Epidermal melanocyte (primary cell): ENCODE data around the gene BRSK2.
"Not testable (repeated sequence)": the region's sequence is repeated elsewhere in the genome, so short reads cannot be mapped to it uniquely, and the experiment has no call there.

Experiments used
- DNase-seq: peaks from one replicate; pipeline ENCODE4 v3.0.0; 2011; ENCODE audit warnings: low spot score; ENCODE audit not compliant: insufficient read length

BRSK2 gene

GRCh38 chr11:1409108-1409851, 19.5 kb downstream of the BRSK2 start:
- DNase-seq, result no peak

- not testable (repeated sequence) for DNase-seq
These were observed 20.1 kb downstream of the BRSK2 start for GRCh38 chr11:1409852-1410125.

- DNase-seq, result no peak
These were observed 20.9 kb downstream of the BRSK2 start for GRCh38 chr11:1410366-1411291.

- no peak for DNase-seq
These were observed 21.6 kb downstream of the BRSK2 start for GRCh38 chr11:1411301-1411700.

GRCh38 chr11:1411739-1412138, 22.0 kb downstream of the BRSK2 start:
- not testable (repeated sequence) for DNase-seq

- no peak for DNase-seq
These were observed 22.8 kb downstream of the BRSK2 start for GRCh38 chr11:1412377-1413095.

GRCh38 chr11:1414650-1415049, 24.9 kb downstream of the BRSK2 start:
- DNase-seq, result no peak

- DNase-seq, result no peak
These were observed 25.9 kb downstream of the BRSK2 start for GRCh38 chr11:1415631-1416030.

GRCh38 chr11:1418192-1418795, 28.6 kb downstream of the BRSK2 start:
- not testable (repeated sequence) for DNase-seq

GRCh38 chr11:1419811-1420210, 30.1 kb downstream of the BRSK2 start:
- no peak for DNase-seq

- no peak for DNase-seq
These were observed 31.6 kb downstream of the BRSK2 start for GRCh38 chr11:1421291-1421690.

- DNase-seq, result no peak
These were observed 32.7 kb downstream of the BRSK2 start for GRCh38 chr11:1422481-1422880.

- no peak for DNase-seq
These were observed 33.2 kb downstream of the BRSK2 start for GRCh38 chr11:1422981-1423380.

GRCh38 chr11:1423406-1423805, 33.7 kb downstream of the BRSK2 start:
- not testable (repeated sequence) for DNase-seq

- no peak for DNase-seq
These were observed 35.3 kb downstream of the BRSK2 start for GRCh38 chr11:1425006-1425405.

- DNase-seq, result no peak
These were observed 35.7 kb downstream of the BRSK2 start for GRCh38 chr11:1425439-1425838.

- DNase-seq, result no peak
These were observed 39.1 kb downstream of the BRSK2 start for GRCh38 chr11:1428762-1429316.

GRCh38 chr11:1433568-1433967, 43.8 kb downstream of the BRSK2 start:
- DNase-seq, result no peak

GRCh38 chr11:1433977-1434640, 44.4 kb downstream of the BRSK2 start:
- no peak for DNase-seq

- DNase-seq, result not testable (repeated sequence)
These were observed 45.7 kb downstream of the BRSK2 start for GRCh38 chr11:1435479-1435819.
